NCI-H1105 treated with DMSO at 0.1 percent for 48 hours (cell line): ENCODE measurements around the gene OBI1.

Experiments
- DNase-seq: peaks from one replicate; lab custom pipeline; 2025; lab: John Stamatoyannopoulos, UW

The OBI1 gene

DNA sequence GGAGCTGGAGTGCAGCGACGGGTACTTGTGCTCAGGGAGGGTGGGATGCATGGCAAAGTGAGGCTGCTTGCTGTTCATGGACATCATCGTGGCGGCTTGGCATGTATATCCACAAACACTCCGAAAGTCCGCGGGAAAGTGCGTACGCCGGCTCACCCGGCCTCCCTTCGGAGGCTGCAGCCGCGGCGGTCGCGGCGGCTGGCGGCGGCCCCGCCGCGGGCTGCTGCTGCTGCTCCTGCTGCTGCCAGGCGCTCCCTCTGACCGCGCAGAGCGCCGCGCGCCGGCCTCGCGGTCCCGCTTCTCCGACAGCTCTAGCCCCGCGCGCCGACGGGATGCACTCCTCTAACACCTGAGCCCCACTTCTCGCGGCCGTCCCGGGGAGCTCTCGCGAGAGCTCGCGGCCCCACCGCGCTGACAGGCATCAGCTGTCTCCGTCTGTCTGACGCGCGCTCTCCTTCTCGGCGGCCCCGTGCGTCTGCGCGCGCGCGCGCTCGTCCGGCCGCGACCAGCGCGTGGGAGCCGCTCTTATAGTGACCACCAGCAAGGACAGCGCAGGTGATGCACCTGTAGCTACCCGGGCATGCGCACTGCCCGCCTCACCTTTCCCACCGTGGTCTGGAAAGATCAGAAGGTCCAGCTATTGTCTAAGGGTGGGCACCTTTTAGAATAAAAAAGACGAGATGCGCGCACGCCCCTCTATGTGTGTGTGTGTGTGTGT is 55.6 kb downstream of the OBI1 start, which contains the start of gene POU4F1:
POU4F1 (minus strand) TSS at position 313 of the 718 bp plus-strand sequence; CDS start at position 87, 226 bp downstream.
- DNase-seq: peak; percentile 81

DNA sequence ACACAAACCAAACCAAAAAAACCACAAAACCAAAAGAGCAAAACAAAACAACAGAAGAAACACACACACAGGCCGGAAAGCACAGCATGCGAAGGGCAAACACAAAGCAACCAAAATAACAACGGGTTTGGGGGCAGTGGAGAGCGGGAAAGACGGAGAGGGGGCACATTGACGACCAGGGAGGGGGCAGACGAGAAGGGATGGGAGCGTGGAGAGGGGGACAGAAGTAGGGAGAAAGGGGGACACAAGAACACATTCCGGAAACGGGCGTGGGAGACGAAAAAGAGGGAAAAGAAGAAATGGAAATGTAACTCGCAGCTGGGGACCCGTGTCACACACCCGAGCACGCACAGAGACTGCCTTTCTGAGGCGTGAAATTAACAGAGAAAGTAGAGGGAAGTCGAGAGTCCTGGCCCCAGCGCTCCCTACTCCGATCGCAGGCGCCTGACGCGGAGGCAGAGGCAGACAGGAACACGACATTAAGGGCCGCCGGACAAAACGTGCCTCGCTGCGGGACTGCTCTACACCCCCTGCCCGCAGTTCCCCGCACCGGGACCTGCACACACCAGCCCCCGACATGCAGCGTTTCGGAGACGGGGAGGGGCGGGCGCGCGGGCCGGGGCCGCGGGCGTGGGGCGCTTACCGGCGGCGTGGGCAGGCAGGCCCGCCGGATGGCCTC is 56.3 kb downstream of the OBI1 start:
- peak; percentile 22 for DNase-seq

DNA sequence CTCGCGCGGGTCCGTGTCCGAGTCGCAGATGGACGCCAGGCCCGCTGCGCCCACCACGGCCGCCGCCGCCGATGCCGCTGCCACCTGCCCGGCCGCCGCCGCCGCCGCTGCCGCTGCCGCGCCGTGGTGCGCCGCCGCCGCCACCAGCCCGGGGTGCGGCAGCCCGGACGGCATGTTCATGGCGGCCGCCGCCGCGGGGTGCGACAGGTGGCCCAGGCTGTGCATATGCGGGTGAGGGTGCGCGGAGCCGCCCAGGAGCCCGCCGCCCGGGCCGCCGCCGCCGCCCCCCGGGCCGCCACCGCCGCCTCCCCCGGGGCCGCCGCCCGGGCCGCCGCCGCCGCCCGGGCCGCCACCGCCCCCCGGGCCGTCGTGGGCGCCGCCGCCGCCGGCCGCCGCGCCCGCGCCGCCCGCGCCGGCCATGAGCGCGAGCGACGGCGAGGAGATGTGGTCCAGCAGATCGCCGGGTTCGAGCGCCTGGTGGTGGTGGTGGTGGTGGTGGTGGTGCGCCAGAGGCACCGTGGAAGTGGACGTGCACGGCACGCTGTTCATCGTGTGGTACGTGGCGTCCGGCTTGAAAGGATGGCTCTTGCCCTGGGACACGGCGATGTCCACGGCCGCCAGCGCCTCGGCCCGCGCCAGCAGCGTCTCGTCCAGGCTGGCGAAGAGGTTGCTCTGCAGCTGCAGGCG is 56.9 kb downstream of the OBI1 start:
- peak; percentile 6 for DNase-seq

DNA sequence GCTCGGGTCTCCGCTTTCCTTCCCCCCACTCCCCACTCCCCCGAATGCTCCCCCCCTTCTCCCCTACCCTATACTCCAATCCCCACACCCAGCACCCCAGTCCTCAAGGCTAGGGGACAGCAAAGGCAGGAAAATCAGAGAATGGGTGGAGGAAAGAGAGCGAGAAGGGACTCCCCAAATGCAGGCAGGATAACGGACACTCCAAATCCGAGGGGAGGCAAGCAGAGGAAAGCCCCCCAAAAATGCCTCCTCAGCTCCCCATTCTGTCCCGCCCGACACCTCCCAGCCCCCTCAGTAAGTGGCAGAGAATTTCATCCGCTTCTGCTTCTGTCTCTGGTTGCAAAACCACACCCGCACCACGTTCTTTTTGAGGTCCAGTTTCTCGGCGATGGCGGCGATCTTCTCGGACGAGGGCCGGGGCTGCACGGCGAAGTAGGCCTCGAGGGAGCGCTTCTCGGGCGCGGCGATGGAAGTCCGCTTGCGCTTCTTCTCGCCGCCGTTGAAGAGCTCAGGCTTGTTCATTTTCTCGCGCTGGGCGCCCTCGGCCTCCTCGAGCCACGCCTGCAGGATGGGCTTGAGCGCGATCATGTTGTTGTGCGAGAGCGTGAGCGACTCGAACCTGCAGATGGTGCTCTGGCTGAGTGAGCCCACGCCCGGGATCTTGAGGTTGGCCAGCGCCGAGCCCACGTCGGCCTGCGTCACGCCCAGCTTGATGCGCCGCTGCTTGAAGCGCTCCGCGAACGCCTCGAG is 57.7 kb downstream of the OBI1 start:
- no peak for DNase-seq

DNA sequence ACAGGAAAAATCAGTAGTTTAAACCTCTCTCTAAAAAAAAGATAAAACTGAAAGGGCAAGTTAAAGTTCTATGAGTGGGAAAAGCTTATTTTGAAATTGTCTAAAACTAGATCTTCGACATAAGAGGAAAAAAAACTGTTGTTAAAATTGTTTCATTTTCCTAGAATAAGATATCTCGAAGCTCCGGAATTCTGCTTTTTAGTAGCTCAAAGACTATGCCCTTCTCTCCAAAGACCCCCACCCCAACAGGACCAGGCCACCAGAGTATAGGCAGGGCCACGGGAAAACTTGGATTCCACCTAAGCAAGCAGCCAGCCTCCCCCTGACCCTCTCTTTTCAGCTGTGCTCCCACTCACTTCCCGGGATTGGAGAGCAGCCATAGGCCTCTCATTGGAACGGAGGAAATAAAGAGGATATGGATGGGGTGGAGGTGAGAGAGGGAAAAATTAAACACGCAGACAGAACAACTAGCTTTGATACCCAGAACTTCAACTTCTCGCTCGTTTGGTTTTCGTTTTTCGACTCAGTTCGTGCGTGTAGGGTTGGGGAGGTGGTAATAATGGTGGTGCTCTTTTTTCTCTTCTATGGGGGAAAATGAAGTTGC is 58.6 kb downstream of the OBI1 start:
- DNase-seq: no peak

DNA sequence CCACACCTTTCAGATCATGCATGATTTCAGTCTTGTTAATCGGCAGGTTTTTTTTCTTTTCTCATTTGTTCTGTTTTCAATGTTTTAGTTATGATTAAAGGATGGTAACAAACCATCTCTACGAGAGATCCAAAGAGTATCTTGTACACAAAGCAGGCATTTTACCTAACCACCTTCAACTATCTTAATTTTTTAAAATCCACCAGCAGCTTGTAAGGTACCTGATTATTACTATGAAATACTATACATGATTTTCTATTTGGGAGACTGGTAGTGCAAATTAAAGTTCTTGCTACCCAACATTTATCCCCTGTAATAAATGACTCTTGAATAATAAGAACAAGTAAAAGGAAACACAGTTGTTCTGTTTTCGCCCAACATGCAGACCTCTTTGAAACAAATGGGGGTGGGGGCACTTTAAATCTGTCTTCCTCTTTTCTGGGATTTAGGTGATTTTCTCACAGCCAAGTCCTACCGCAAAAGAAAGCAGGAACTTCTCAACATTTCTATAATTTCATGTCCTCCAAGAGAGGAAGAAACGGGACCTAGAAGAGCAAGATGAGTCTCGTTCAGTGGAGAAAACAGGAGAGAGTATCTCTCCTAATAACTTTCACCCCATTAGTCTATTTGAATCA is 59.2 kb downstream of the OBI1 start:
- no peak for DNase-seq

DNA sequence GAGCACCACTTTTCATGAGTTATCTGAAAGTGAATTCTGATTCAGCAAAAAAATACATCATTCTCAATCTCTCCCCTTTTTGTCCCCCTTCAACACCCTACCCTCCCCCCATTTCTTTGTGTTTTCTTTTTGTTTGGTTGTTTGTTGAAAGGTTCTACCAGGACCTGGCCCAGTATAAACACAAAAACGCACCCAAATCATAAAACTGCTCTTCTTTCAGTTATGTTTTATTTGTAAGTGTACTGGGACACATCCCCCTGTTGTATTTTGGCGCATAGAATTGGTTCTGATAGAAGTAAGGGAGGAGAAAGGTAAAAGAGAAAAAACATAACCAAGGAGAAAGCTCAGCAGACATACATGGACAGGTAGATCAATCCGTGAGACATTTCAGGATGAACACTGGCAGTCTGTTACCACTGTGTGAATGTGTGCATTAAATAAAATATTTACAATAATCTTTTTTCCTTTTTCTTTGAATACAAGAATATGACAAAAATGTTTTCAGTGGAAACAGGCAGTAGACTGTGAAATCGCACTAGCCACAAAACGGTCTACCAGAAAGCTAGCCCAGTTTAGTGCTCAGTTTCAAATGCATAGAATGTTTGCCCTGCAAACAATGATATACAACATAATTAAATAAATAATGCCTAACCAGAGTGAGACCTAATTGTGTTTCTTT is 59.9 kb downstream of the OBI1 start:
- no peak for DNase-seq

DNA sequence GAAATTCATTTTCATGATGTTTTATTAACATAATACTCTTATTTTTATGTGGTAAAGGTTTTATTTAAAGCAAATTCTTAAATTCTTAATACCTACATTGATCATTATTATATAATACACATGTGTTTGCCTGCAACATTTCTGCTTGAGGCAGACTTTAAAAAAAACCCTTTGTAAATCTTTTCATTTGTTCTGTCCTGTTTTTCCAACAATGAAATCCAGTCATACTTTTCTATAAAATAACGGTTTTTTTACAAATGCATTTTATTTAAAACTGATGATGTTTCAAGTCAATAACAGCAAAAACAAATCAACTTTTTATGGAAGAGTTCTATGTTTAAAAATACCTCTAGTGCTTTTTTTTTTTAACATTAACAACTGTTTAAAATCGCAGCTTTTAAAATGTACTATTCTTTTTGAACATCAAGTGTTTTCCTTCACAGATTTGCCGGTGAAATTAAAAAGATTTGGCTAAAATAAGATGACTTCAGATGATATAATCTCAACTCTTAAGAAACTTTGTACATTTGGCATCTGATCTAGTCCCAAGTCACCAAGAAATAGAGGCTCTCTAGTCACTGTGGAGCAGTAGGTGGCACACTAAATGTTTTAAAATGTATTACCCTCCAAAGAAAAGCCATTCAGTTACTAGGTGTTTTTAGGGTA is 60.7 kb downstream of the OBI1 start:
- no peak for DNase-seq

DNA sequence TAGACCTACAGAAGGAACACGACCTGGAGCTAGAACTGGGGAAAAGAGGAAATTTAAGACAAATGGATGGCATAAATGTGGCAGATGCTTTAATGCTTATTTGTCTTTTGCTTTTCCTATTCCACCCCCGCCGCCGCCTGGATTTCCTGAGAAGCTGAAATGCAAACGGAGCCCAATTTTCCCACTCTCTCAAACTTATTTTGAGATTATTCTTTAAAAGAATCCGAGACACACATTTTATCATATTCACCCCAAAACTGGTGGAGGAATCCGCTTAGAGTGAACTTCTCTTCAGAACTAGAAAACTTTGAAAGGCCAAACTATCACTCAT is 61.4 kb downstream of the OBI1 start:
- no peak for DNase-seq

DNA sequence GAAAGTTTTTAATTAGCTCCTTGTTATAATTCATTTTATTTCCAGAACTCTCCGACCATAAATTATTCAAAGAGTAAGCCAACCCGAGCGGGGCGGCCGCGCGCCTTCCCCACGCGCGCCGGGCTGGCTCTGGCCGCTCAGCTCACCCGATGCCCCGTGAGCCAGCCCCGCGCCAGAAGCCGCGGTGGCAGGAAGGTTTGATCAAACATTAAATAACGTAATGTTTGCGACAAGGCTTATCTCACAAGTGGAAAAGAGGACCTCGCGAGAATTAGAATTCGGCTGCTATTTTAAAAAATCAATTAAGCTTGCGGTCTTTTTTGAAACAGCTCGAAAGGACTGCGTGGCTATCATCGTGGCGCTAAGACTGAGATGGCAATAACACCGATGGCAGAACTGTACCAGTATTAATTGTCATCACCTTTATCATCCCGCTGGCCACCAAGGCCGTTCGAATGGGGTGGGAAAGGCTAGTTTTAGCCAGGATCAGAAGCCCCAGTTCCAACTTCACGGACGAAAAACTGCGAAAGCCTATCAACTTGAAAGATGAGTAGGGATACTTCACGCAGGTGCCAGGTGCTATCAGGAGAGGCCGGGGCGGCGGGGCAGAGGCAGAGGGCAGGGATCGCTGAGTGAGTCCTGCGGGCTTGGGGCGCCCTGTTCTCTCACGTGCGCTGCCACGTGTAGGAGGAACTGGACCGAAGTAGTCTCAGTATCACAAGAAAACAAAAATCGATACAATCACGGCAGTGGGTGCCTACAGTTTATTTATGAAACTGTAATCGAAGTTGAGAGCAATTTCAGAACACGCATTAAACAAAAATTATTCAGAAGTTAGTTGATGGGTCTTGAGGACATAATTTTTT is 62.0 kb downstream of the OBI1 start:
- no peak for DNase-seq

DNA sequence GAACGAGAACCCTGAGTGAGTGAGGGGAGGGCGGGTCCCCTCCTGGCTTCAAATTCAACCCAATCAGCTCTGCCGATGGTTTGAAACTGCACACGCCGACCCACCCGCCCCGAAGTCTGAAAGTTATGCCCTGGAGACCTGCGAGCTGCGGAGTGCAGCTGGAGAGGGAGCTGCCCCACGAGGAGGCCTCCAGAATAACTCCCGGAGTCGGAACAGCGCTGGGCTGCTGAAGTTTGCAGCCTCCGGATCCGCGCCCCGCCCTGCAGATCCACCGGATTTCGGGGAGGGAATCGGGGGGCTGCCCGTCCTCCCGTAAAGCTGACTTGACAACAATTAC is 62.6 kb downstream of the OBI1 start:
- DNase-seq: no peak

DNA sequence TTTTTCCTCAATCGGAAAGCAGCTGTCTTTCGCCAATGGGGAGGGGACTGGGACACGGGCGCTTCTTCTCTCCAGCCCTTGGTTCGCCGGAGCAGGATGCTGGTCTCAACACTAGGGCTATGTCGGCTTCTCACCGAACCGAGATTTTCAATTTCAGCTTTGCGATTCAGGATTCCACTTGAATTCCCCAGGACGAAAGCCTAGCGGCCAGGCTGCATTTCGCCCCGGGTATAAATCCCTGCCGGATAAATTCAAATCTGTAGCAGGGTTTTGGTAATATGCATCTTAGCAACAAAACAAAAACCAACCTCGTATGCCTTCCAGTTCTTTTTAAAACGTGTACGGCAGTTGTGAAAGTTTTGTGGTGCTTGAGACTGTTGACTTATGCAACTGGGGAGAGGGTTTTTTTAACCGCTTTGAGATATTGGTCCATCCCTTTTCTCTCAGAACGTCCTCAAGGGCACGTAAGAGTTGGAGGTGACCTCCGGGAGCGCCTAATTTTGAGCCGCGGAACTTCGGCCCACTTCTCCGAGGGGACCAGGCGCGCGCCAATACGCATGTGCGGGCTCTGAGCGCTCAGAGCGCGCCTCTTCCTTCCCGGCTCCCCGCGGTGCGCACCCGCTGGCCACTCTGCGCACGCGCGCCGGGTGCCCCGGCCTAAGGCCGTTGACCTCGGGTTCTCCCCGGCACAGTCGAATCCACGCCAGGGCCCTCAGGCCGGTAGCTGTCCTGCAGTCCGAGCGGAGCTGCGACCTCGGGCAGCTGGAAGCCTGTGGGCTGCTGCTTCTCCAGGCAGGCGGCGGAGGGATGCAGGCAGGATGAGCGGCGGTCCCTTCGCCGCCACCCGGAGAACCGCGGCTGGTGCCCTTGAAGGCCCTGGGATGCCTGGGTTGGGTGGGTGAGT is 63.2 kb downstream of the OBI1 start:
- DNase-seq: no peak

DNA sequence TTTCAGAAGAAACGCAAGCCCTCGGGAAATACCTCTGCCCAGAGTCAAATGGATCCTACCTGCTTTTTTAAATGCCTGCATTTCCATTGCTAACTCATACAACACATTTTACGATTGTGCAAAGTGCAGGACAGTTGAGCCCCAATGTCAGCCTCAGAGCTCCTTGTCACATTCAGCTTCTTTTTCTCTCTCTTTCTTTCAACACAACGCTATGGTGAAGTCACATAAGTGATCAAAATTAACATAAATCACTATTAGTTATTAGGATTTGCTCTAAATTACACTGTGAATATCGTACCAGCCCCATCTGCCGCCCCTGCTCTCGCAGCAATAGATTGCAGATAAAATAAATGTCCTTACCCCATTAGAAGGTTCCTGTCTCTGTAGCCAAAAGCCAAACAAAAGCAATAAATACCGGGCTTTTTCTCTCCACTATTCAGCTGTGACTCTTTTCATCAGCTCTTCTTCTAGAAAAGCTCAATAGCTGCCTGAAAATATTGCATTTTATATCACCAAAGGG is 64.4 kb downstream of the OBI1 start:
- no peak for DNase-seq

DNA sequence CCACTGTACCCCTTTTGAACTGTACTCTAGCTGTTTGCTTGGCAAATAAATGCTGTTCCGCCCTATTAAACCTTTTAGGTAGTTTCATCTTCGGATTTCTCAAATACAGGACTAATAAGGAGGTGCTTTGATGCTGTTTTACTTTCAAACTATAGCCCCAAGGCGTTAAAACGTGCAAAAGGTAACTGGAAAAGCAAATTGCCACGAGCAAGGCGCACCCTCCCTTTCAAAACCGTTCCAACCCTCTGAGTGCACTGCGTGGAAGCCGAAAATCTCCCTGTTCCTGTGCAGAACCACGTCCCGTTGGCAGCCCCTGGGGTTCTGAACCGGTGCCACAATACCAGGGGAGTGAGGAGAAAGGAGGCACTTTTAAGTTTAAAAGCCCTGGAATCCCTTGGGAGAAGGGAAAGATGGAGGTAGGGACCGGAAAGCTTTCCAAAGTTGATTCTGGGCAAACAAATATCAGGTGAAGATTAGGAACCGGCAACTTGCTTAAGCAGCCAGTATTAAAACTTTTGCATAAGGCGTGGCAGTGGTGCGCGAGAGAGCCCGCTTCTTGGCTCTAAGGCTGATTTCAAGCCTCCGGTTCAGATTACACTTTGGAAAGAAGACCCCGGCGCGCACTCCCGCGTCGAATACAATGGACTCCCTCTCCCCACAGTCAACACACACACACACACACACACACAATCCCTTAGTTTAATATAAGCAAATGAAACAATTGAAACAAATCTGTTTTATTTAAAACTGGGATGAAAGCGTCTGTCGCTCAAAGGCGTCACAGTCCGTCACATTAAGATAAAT is 65.1 kb downstream of the OBI1 start:
- DNase-seq: peak; percentile 37

DNA sequence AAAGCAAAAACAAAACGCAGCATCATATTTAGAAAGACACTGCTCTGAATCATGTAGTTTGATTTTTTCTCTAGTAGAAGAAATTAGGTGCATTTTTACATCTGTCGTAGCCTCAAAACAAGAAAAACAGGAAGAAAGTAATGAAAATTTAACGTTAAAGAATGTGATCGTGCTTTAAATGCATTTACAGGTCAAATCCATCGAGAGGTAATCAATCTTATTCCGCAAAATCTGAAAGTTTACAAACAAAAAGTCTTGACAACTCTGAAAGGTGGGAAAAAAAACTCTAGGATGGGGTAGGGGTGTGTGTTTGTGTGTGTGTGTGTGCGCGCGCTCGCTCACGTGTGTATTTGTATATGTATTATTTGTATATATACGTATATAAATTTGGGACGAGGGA is 65.8 kb downstream of the OBI1 start:
- DNase-seq: no peak

DNA sequence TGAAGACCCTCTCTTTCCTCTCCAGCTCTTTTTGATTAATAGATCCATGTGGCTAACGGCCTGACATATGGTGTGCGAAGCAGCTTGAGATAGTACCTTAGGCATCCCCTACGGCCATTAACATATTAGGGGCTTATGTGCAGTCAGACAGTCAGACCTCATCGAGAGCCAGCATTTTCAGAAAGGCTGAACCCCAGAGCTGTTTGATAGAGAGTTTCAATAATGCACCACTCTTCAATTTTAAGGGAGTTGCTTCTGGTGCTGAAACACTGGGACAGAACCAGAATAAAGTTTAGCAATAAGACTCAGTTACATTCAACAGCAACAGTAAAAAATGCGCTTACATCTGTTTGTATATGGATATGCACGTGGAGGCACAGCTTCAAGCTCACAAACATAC is 66.4 kb downstream of the OBI1 start:
- DNase-seq: no peak

DNA sequence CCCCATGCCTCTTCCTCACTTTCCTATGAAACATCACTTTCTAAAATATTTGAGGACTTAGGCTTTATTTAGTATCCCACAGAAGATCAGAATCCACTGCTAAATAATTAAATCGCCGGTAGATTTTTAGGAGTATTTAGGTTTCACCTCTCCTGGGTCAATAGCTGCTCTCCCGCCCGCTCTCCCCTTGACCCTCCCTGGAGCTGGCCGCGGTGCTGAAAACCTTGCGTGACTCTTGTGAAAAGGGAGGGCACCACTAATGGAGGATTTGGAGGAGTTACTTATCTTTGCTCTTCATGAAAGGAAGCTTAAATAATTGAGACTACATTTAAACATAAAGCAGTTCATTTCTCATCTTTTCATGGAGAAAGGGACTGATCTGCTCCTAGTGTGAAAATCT is 69.7 kb downstream of the OBI1 start:
- DNase-seq: no peak

DNA sequence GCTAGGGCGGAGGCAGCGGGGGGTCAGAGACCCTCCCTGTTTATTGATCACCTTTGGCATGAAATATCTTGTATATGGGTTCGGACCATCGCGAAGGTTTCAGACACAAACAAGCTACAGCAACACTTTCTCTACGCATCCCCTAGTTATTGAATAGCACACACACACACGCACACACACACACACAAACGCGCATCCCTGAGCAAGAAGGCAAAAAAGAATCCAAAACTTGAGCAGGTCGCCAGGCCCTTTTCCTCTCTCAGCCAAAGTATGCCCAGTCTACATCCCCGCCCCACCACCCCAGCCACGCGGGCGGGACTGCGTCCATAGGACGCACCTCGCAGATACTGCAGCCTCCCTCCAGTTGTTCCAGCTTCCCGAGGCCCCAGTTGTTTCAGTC is 71.6 kb downstream of the OBI1 start:
- no peak for DNase-seq
